Left hindlimb (tissue), 1 donor: ENCODE data around the gene AHNAK2.
"Not testable (repeated sequence)": the region's sequence is repeated elsewhere in the genome, so short reads cannot be mapped to it uniquely, and the experiment has no call there.

Source experiments
- DNase-seq: peaks from one replicate; pipeline ENCODE4 v3.0.0-alpha.2; 2018

Gene AHNAK2

GRCh38 chr14:104971447-104972240, 6.5 kb downstream of the AHNAK2 start:
- DNase-seq = no peak

GRCh38 chr14:104970231-104971068, 7.7 kb downstream of the AHNAK2 start:
- DNase-seq = peak; percentile 86

- no peak for DNase-seq
Measured at GRCh38 chr14:104969741-104970230, 8.4 kb downstream of the AHNAK2 start.

GRCh38 chr14:104968541-104969401, 9.4 kb downstream of the AHNAK2 start:
- DNase-seq = no peak

GRCh38 chr14:104968153-104968527, 10.0 kb downstream of the AHNAK2 start:
- DNase-seq = peak; percentile 88

- peak; percentile 82 for DNase-seq
Measured at GRCh38 chr14:104967386-104968152, 10.6 kb downstream of the AHNAK2 start.

GRCh38 chr14:104966981-104967385, 11.2 kb downstream of the AHNAK2 start:
- DNase-seq = no peak

GRCh38 chr14:104966261-104966865, 11.8 kb downstream of the AHNAK2 start:
- no peak for DNase-seq

- DNase-seq = no peak
Measured at GRCh38 chr14:104965561-104966231, 12.5 kb downstream of the AHNAK2 start.

- no peak for DNase-seq
Measured at GRCh38 chr14:104964546-104964945, 13.6 kb downstream of the AHNAK2 start.

- DNase-seq = no peak
Measured at GRCh38 chr14:104957146-104958113, 20.7 kb downstream of the AHNAK2 start.

- DNase-seq = no peak
Measured at GRCh38 chr14:104956290-104956890, 21.8 kb downstream of the AHNAK2 start.

- no peak for DNase-seq
Measured at GRCh38 chr14:104955396-104955770, 22.8 kb downstream of the AHNAK2 start.

- no peak for DNase-seq
Measured at GRCh38 chr14:104954746-104955395, 23.3 kb downstream of the AHNAK2 start.

- no peak for DNase-seq
Measured at GRCh38 chr14:104953896-104954656, 24.1 kb downstream of the AHNAK2 start.

- no peak for DNase-seq
Measured at GRCh38 chr14:104953097-104953496, 25.1 kb downstream of the AHNAK2 start.

GRCh38 chr14:104951863-104952657, 26.1 kb downstream of the AHNAK2 start:
- DNase-seq = not testable (repeated sequence)
